Measurements from ENCODE around the gene CCDC33. TPM values are rescaled to one million over a fixed set of nuclear protein-coding genes. Genes with fewer than 3 reads are reported as not detected.

CCDC33 gene
- total RNA-seq, 1 experiment from 2014 or later = 2.7 TPM

GRCh38 chr15:74327756-74328155 lies 91.6 kb downstream of the CCDC33 start:
- Mint-ChIP-seq H3K27ac (ENCODE audit: unreplicated experiment) (no peak overlapping the region), H3K36me3 (ENCODE audit: insufficient read depth, unreplicated experiment) (no peaks in the 10 kb centered on the region), H3K9me3 (ENCODE audit: low read depth, unreplicated experiment) (no peaks in the 10 kb centered on the region), H3K4me1 (ENCODE audit: low read depth, unreplicated experiment) (peaks cover 8% of the 10 kb centered on the region), H3K4me3 (ENCODE audit: low read depth, unreplicated experiment) (no peak overlapping the region), H3K27me3 (ENCODE audit: unreplicated experiment) (peaks cover 86% of the 10 kb centered on the region)
- no TSS peak for BruUV-seq (replicated peaks)
- CTCF ChIA-PET = interaction anchor here (0.6 to 1.8 kb wide), 3 partner anchors 12 to 190 kb away, joined by 4 to 5 read pairs (median 4); no protein-coding TSS in a partner anchor
- intact Hi-C loops (cut with micrococcal nuclease; ENCODE audit: unreplicated experiment) = no loop called here
- no peak for DNase-seq
- no peak for TF ChIP-seq CTCF (IDR thresholded peaks at IDR 0.05; ENCODE audit: unreplicated experiment)

- Mint-ChIP-seq H3K36me3 (ENCODE audit: insufficient read depth, unreplicated experiment) (no peaks in the 10 kb centered on the region), H3K27me3 (ENCODE audit: unreplicated experiment) (peaks cover 90% of the 10 kb centered on the region)
These were observed 92.4 kb downstream of the CCDC33 start for GRCh38 chr15:74328331-74329056.

GRCh38 chr15:74330861-74331408 lies 94.8 kb downstream of the CCDC33 start:
- TF ChIP-seq CTCF (IDR thresholded peaks at IDR 0.05; ENCODE audit: unreplicated experiment) = no peak
- DNase-seq = no peak
- CTCF ChIA-PET = interaction anchor here (1.0 kb wide), 1 partner anchor 23 kb away, joined by 5 read pairs; no protein-coding TSS in a partner anchor
- Mint-ChIP-seq H3K9me3 (ENCODE audit: low read depth, unreplicated experiment) (no peaks in the 10 kb centered on the region), H3K4me1 (ENCODE audit: low read depth, unreplicated experiment) (no peaks in the 10 kb centered on the region), H3K36me3 (ENCODE audit: insufficient read depth, unreplicated experiment) (no peaks in the 10 kb centered on the region), H3K4me3 (ENCODE audit: low read depth, unreplicated experiment) (no peak overlapping the region), H3K27ac (ENCODE audit: unreplicated experiment) (no peak overlapping the region), H3K27me3 (ENCODE audit: unreplicated experiment) (peaks cover 82% of the 10 kb centered on the region)
- BruUV-seq (replicated peaks) = no TSS peak
- intact Hi-C loops (cut with micrococcal nuclease; ENCODE audit: unreplicated experiment) = no loop called here

More at GRCh38 chr15:74328331-74329056, 92.4 kb downstream of the CCDC33 start:
- no TSS peak for BruUV-seq (replicated peaks)
- no peak for TF ChIP-seq CTCF (IDR thresholded peaks at IDR 0.05; ENCODE audit: unreplicated experiment)
- no peak for DNase-seq
- Mint-ChIP-seq H3K27ac (ENCODE audit: unreplicated experiment) (no peak overlapping the region), H3K9me3 (ENCODE audit: low read depth, unreplicated experiment) (no peaks in the 10 kb centered on the region), H3K4me3 (ENCODE audit: low read depth, unreplicated experiment) (no peak overlapping the region), H3K4me1 (ENCODE audit: low read depth, unreplicated experiment) (peaks cover 8% of the 10 kb centered on the region)
- CTCF ChIA-PET = interaction anchor here (1.2 to 1.8 kb wide), 3 partner anchors 12 to 21 kb away, joined by 4 to 5 read pairs (median 5); no protein-coding TSS in a partner anchor
- intact Hi-C loops (cut with micrococcal nuclease; ENCODE audit: unreplicated experiment) = no loop called here

GRCh38 chr15:74332011-74332410 lies 95.9 kb downstream of the CCDC33 start:
- Mint-ChIP-seq H3K4me3 (ENCODE audit: low read depth, unreplicated experiment) (no peak overlapping the region), H3K36me3 (ENCODE audit: insufficient read depth, unreplicated experiment) (no peaks in the 10 kb centered on the region), H3K27ac (ENCODE audit: unreplicated experiment) (no peak overlapping the region), H3K9me3 (ENCODE audit: low read depth, unreplicated experiment) (no peaks in the 10 kb centered on the region), H3K4me1 (ENCODE audit: low read depth, unreplicated experiment) (no peaks in the 10 kb centered on the region), H3K27me3 (ENCODE audit: unreplicated experiment) (peaks cover 80% of the 10 kb centered on the region)
- no TSS peak for BruUV-seq (replicated peaks)
- no peak for DNase-seq
- intact Hi-C loops (cut with micrococcal nuclease; ENCODE audit: unreplicated experiment) = no loop called here
- no peak for TF ChIP-seq CTCF (IDR thresholded peaks at IDR 0.05; ENCODE audit: unreplicated experiment)
- CTCF ChIA-PET = no interaction called here

All from Calu3 (cell line).